GM12878 (cell line): Measurements from ENCODE around the gene CDCP2. TPM values are rescaled to one million over a fixed set of nuclear protein-coding genes. Genes with fewer than 3 reads are reported as not detected.

Experiments
- ATAC-seq: fragments of 200-7000 bp; cut with Tn5 transposase; 3 replicates; pipeline ENCODE4 v1.9.1; 2020; ENCODE audit warnings: mild to moderate bottlenecking, moderate library complexity
- BruUV-seq: library from RNA; stranded (reverse); fragments of 400-500 nt; replicated peaks from 2 replicates; lab custom pipeline; 2021; lab: Mats Ljungman, UMichigan
- CTCF ChIA-PET: fragments of 300-600 bp; sonication (Branson Sonifier 250); formaldehyde crosslinking; extraction: SDS; loops from one replicate; lab custom pipeline; 2021; ENCODE audit warnings: inconsistent platforms; lab: Yijun Ruan, JAX
- POLR2A ChIA-PET: fragments of 350-600 bp; formaldehyde crosslinking; extraction: SDS; loops from one replicate; lab custom pipeline; 2021; ENCODE audit warnings: inconsistent platforms; lab: Charles Lee
- RAD21 ChIA-PET: fragments of 300-600 bp; sonication (Branson Sonifier 250); formaldehyde crosslinking; loops from one replicate; lab custom pipeline; 2023; ENCODE audit warnings: antibody characterized with exemption; ENCODE audit not compliant: unreplicated experiment; lab: Charles Lee
- SMC1A ChIA-PET: fragments of 300-600 bp; sonication (Branson Sonifier 250); formaldehyde crosslinking; loops from one replicate; lab custom pipeline; 2023; ENCODE audit not compliant: unreplicated experiment, uncharacterized antibody; lab: Charles Lee
- DNase-seq: peaks from one replicate; pipeline ENCODE4 v3.0.0-alpha.2; 2011; ENCODE audit warnings: low read depth, low spot score
- FAIRE-seq: peaks from 3 replicates; lab custom pipeline; 2011; peaks lifted over from hg19 to GRCh38; lab: Jason Lieb, UNC
- H2AFZ ChIP-seq: 2 replicates; pipeline ENCODE4 v1.6.0; 2011; ENCODE audit warnings: low read depth, low read length, control low read depth; ENCODE audit not compliant: control insufficient read depth
- H3K27ac ChIP-seq: 2 replicates; pipeline ENCODE4 v1.5.1; 2011; ENCODE audit warnings: control low read depth; ENCODE audit not compliant: control insufficient read depth, insufficient read depth
- H3K27me3 ChIP-seq, 2 experiments: replicated peaks in 1 of 2; 2 replicates each; pipeline versions ENCODE4 v1.6.0 to v1.6.1; 2011; ENCODE audit warnings: low read length in 1 of 2; ENCODE audit not compliant: control insufficient read depth in 2 of 2, insufficient read depth in 2 of 2
- H3K36me3 ChIP-seq, 2 experiments: 2 replicates each; pipeline ENCODE4 v1.5.1; 2011; ENCODE audit warnings: low read length in 1 of 2; ENCODE audit not compliant: control insufficient read depth in 2 of 2, insufficient read depth in 2 of 2
- H3K4me1 ChIP-seq: 2 replicates; pipeline ENCODE4 v1.6.1; 2011; ENCODE audit warnings: mild to moderate bottlenecking, low read length, moderate library complexity, mixed read lengths; ENCODE audit not compliant: control insufficient read depth, insufficient read depth
- H3K4me2 ChIP-seq: 2 replicates; pipeline ENCODE4 v1.6.0; 2011; ENCODE audit warnings: control low read depth; ENCODE audit not compliant: control insufficient read depth, insufficient read depth
- H3K4me3 ChIP-seq: fragments of 200-600 bp; sonication (generic); 2 replicates; pipeline ENCODE4 v1.5.1; 2016
- H3K79me2 ChIP-seq: 2 replicates; pipeline ENCODE4 v1.6.0; 2011; ENCODE audit warnings: low read length; ENCODE audit not compliant: control insufficient read depth, insufficient read depth
- H3K9ac ChIP-seq: 2 replicates; pipeline ENCODE4 v1.8.0; 2011; ENCODE audit warnings: low read length, control low read depth, mixed read lengths; ENCODE audit not compliant: control insufficient read depth, insufficient read depth
- H3K9me3 ChIP-seq: replicated peaks from 3 replicates; pipeline ENCODE4 v1.5.1; 2011; ENCODE audit warnings: mild to moderate bottlenecking, low read length; ENCODE audit not compliant: control insufficient read depth, insufficient read depth
- H4K20me1 ChIP-seq: 2 replicates; pipeline ENCODE4 v1.6.0; 2011; ENCODE audit not compliant: control insufficient read depth, insufficient read depth
- CBFB ChIP-seq: IDR thresholded peaks from 2 replicates; pipeline ENCODE4 v1.6.1; 2016; ENCODE audit warnings: antibody characterized with exemption, low read depth
- SMARCA5 ChIP-seq: fragments of 450-650 bp; IDR thresholded peaks from 2 replicates; pipeline ENCODE4 v1.6.1; 2017; ENCODE audit warnings: mild to moderate bottlenecking
- WGBS: methylation state at CpG from one replicate; pipeline ENCODE4 v1.1.6; 2016; ENCODE audit warnings: low lambda C conversion rate; ENCODE audit not compliant: insufficient replicate concordance, insufficient coverage; ENCODE audit errors: missing lambda C conversion rate; 5-methylcytosine and 5-hydroxymethylcytosine counted together
- in situ Hi-C: fragments of 300-500 bp; cut with MboI; formaldehyde crosslinking; loops from 9 replicates; pipeline ENCODE4 v1.14.3; 2018; ENCODE audit warnings: mixed read lengths
- intact Hi-C: fragments of 100-400 bp; cut with micrococcal nuclease; formaldehyde crosslinking; loops from one replicate; pipeline ENCODE4 v1.14.2; 2022; ENCODE audit not compliant: unreplicated experiment
- polyA plus RNA-seq, 11 experiments: library from polyadenylated mRNA; depleted of rRNA in 4 of 11; unstranded in 6 of 11; stranded (reverse) in 5 of 11; fragments of >200 nt; fragmentation: Nextera tagmentation in 4 of 11; fragmentation: Illumina TruSeq in 1 of 11; extraction: Ambion mirVana in 4 of 11; extraction: Trizol in 1 of 11; gene quantifications; 1 replicate in 1 of 11; 2 replicates in 10 of 11; pipeline versions ENCODE4 v1.2.1 to v1.2.3, GENCODE V29; 2011 to 2016; ENCODE audit warnings: inconsistent platforms in 2 of 11, missing spikeins in 2 of 11, low read depth in 1 of 11
- total RNA-seq, 4 experiments: library from RNA; depleted of rRNA in 3 of 4; stranded (reverse); fragments of >200 nt in 3 of 4; fragmentation: Illumina TruSeq in 1 of 4; extraction: Trizol in 1 of 4; gene quantifications; 2 replicates each; pipeline versions ENCODE4 v1.2.1 to v1.2.3, GENCODE V29; 2013 to 2021
- TF ChIP-seq, protein P1 (sequence below): fragments of 450-650 bp; IDR thresholded peaks from 2 replicates; pipeline ENCODE4 v1.6.1; 2016; ENCODE audit warnings: mild to moderate bottlenecking, moderate library complexity, borderline replicate concordance
- TF ChIP-seq, protein P2 (sequence below): IDR thresholded peaks from 2 replicates; pipeline ENCODE4 v1.6.1; 2012; ENCODE audit warnings: low read depth, low read length, improper control_type of control experiment
- TF ChIP-seq, protein P3 (sequence below): fragments of 450-650 bp; IDR thresholded peaks from 2 replicates; pipeline ENCODE4 v1.6.1; 2018; ENCODE audit warnings: borderline replicate concordance, mild to moderate bottlenecking; ENCODE audit not compliant: partially characterized antibody
- TF ChIP-seq, protein P4 (sequence below): IDR thresholded peaks from 2 replicates; pipeline ENCODE4 v1.6.1; 2011; ENCODE audit warnings: borderline replicate concordance, low read depth, mild to moderate bottlenecking, moderate library complexity, mixed read lengths, low read length; ENCODE audit not compliant: insufficient read depth; ENCODE audit errors: extremely low read length

Gene CDCP2
- total and polyA plus RNA-seq, 10 of the 15 experiments (the other 5 are each of a cell fraction or from before 2014, with no cell fraction given), result 0.06 TPM; not detected in 9

DNA sequence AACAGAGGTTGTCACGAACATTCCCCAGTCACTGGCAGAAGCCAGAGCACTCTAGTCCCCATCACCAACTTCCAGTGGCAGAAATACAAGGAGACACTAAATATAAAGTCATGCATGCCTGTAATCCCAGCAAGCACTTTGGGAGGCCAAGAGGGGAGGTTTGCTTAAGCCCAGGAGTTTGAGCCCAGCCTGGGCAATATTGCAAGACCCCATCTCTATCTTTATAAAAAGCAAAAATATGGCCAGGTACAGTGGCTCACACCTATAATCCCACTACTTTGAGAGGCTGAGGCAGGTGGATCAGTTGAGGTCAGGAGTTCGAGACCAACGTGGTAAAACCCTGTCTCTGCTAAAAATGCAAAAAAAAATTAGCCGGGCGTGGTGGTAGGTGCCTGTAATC, 40.7 kb upstream of the CDCP2 start:
- no peaks in the 10 kb centered on the region for H3K79me2 ChIP-seq
- TF ChIP-seq CBFB (no peak), SMARCA5 (no peak)
- TF ChIP-seq, protein P1, sequence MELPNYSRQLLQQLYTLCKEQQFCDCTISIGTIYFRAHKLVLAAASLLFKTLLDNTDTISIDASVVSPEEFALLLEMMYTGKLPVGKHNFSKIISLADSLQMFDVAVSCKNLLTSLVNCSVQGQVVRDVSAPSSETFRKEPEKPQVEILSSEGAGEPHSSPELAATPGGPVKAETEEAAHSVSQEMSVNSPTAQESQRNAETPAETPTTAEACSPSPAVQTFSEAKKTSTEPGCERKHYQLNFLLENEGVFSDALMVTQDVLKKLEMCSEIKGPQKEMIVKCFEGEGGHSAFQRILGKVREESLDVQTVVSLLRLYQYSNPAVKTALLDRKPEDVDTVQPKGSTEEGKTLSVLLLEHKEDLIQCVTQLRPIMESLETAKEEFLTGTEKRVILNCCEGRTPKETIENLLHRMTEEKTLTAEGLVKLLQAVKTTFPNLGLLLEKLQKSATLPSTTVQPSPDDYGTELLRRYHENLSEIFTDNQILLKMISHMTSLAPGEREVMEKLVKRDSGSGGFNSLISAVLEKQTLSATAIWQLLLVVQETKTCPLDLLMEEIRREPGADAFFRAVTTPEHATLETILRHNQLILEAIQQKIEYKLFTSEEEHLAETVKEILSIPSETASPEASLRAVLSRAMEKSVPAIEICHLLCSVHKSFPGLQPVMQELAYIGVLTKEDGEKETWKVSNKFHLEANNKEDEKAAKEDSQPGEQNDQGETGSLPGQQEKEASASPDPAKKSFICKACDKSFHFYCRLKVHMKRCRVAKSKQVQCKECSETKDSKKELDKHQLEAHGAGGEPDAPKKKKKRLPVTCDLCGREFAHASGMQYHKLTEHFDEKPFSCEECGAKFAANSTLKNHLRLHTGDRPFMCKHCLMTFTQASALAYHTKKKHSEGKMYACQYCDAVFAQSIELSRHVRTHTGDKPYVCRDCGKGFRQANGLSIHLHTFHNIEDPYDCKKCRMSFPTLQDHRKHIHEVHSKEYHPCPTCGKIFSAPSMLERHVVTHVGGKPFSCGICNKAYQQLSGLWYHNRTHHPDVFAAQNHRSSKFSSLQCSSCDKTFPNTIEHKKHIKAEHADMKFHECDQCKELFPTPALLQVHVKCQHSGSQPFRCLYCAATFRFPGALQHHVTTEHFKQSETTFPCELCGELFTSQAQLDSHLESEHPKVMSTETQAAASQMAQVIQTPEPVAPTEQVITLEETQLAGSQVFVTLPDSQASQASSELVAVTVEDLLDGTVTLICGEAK, result no peak
- TF ChIP-seq, protein P2, sequence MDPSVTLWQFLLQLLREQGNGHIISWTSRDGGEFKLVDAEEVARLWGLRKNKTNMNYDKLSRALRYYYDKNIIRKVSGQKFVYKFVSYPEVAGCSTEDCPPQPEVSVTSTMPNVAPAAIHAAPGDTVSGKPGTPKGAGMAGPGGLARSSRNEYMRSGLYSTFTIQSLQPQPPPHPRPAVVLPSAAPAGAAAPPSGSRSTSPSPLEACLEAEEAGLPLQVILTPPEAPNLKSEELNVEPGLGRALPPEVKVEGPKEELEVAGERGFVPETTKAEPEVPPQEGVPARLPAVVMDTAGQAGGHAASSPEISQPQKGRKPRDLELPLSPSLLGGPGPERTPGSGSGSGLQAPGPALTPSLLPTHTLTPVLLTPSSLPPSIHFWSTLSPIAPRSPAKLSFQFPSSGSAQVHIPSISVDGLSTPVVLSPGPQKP, result no peak
- TF ChIP-seq, protein P3, sequence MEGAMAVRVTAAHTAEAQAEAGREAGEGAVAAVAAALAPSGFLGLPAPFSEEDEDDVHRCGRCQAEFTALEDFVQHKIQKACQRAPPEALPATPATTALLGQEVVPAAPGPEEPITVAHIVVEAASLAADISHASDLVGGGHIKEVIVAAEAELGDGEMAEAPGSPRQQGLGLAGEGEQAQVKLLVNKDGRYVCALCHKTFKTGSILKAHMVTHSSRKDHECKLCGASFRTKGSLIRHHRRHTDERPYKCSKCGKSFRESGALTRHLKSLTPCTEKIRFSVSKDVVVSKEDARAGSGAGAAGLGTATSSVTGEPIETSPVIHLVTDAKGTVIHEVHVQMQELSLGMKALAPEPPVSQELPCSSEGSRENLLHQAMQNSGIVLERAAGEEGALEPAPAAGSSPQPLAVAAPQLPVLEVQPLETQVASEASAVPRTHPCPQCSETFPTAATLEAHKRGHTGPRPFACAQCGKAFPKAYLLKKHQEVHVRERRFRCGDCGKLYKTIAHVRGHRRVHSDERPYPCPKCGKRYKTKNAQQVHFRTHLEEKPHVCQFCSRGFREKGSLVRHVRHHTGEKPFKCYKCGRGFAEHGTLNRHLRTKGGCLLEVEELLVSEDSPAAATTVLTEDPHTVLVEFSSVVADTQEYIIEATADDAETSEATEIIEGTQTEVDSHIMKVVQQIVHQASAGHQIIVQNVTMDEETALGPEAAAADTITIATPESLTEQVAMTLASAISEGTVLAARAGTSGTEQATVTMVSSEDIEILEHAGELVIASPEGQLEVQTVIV, result no peak
- TF ChIP-seq, protein P4, sequence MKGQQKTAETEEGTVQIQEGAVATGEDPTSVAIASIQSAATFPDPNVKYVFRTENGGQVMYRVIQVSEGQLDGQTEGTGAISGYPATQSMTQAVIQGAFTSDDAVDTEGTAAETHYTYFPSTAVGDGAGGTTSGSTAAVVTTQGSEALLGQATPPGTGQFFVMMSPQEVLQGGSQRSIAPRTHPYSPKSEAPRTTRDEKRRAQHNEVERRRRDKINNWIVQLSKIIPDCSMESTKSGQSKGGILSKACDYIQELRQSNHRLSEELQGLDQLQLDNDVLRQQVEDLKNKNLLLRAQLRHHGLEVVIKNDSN, result no peak
- TF ChIP-seq, all 136 proteins: peak for 0
- SMC1A ChIA-PET, result no interaction called here
- Histone ChIP-seq H3K27ac (no peak overlapping the region), H3K9me3 (no peaks in the 10 kb centered on the region), H4K20me1 (no peaks in the 10 kb centered on the region), H3K4me2 (no peak overlapping the region), H3K27me3 (no peaks in the 10 kb centered on the region), H3K4me3 (no peak overlapping the region), H3K9ac (no peak overlapping the region), H3K4me1 (no peaks in the 10 kb centered on the region), H3K36me3 (peaks cover 0 to 8% of the 10 kb centered on the region in 2 experiments; a peak in 2 of 4 replicates), H2AFZ (no peak overlapping the region)
- DNase-seq, result no peak
- POLR2A ChIA-PET, result no interaction called here
- intact Hi-C loops (no loop called here), in situ Hi-C loops (no loop called here)
- ATAC-seq, result no peak
- CTCF ChIA-PET, result no interaction called here
- 78% methylated on average over 5 of the region's 5 CpGs for WGBS
- RAD21 ChIA-PET, result no interaction called here
- BruUV-seq, result no TSS peak
- no peak for FAIRE-seq
